Liver (tissue), 9 donors: ENCODE data around the gene ANKRD13A. TPM values are rescaled to one million over a fixed set of nuclear protein-coding genes. Genes with fewer than 3 reads are reported as not detected.

Experiments used
- DNase-seq: peaks from one replicate; pipeline ENCODE4 v3.0.0-alpha.2; 2017; ENCODE audit warnings: low spot score
- H3K27ac ChIP-seq, 2 donors: one replicate each; pipeline ENCODE4 v1.7.0; 2013; ENCODE audit warnings: inconsistent platforms in 2 of 2, low read length in 2 of 2, control low read depth in 1 of 2, low read depth in 1 of 2, mild to moderate bottlenecking in 1 of 2
- H3K27me3 ChIP-seq, 4 donors: one replicate each; pipeline versions ENCODE4 v1.6.1 to v1.7.0; 2013; ENCODE audit warnings: low read length in 3 of 4, inconsistent platforms in 1 of 4, mild to moderate bottlenecking in 1 of 4, moderate library complexity in 1 of 4; ENCODE audit not compliant: control insufficient read depth in 4 of 4, insufficient read depth in 4 of 4
- H3K36me3 ChIP-seq, 4 donors: one replicate each; pipeline versions ENCODE4 v1.6.1 to v1.7.0; 2013; ENCODE audit warnings: low read length in 3 of 4, mild to moderate bottlenecking in 3 of 4, low read depth in 1 of 4, moderate library complexity in 1 of 4; ENCODE audit not compliant: control insufficient read depth in 4 of 4, insufficient read depth in 3 of 4
- H3K4me1 ChIP-seq, 4 donors: one replicate each; pipeline versions ENCODE4 v1.6.1 to v1.7.0; 2013; ENCODE audit warnings: low read length in 3 of 4, mild to moderate bottlenecking in 3 of 4, moderate library complexity in 1 of 4; ENCODE audit not compliant: control insufficient read depth in 4 of 4, insufficient read depth in 4 of 4
- H3K4me3 ChIP-seq, 3 donors: one replicate each; pipeline versions ENCODE4 v1.6.1 to v1.7.0; 2013; ENCODE audit warnings: low read length in 3 of 3, control low read depth in 1 of 3, low read depth in 1 of 3, mild to moderate bottlenecking in 1 of 3
- H3K9ac ChIP-seq, 2 donors: one replicate each; pipeline ENCODE4 v1.7.0; 2013; ENCODE audit warnings: low read length in 2 of 2, mild to moderate bottlenecking in 2 of 2, moderate library complexity in 2 of 2, control low read depth in 1 of 2, low read depth in 1 of 2
- H3K9me3 ChIP-seq, 4 donors: one replicate each; pipeline versions ENCODE4 v1.6.1 to v1.7.0; 2013; ENCODE audit warnings: low read length in 3 of 4; ENCODE audit not compliant: control insufficient read depth in 4 of 4
- ATF3 ChIP-seq: IDR thresholded peaks from 2 replicates; pipeline ENCODE4 v1.6.1; 2016; ENCODE audit warnings: antibody characterized with exemption
- CTCF ChIP-seq: fragments of 150-350 bp; IDR thresholded peaks from 2 replicates; pipeline ENCODE4 v1.5.1; 2017; ENCODE audit warnings: improper control_type of control experiment, low read depth, low read length; ENCODE audit not compliant: missing input control
- EGR1 ChIP-seq, 2 donors: IDR thresholded peaks; 2 replicates each; pipeline ENCODE4 v1.6.1; 2016 to 2018; ENCODE audit warnings: antibody characterized with exemption in 2 of 2, low read depth in 2 of 2
- FOXA1 ChIP-seq: IDR thresholded peaks from 2 replicates; pipeline ENCODE4 v1.6.1; 2016; ENCODE audit warnings: antibody characterized with exemption
- FOXA2 ChIP-seq: IDR thresholded peaks from 2 replicates; pipeline ENCODE4 v1.6.1; 2016; ENCODE audit warnings: antibody characterized with exemption
- GABPA ChIP-seq, 2 donors: IDR thresholded peaks in 1 of 2; conservative IDR thresholded peaks in 1 of 2; 2 replicates each; pipeline ENCODE4 v1.6.1; 2016; ENCODE audit warnings: antibody characterized with exemption in 2 of 2, mild to moderate bottlenecking in 1 of 2, moderate library complexity in 1 of 2
- HNF4A ChIP-seq, 2 donors: conservative IDR thresholded peaks; 2 replicates each; pipeline ENCODE4 v1.6.1; 2016; ENCODE audit warnings: antibody characterized with exemption in 2 of 2, mild to moderate bottlenecking in 2 of 2
- HNF4G ChIP-seq: IDR thresholded peaks from 2 replicates; pipeline ENCODE4 v1.6.1; 2016; ENCODE audit warnings: antibody characterized with exemption
- JUND ChIP-seq, 2 donors: IDR thresholded peaks; 2 replicates each; pipeline ENCODE4 v1.6.1; 2016; ENCODE audit warnings: antibody characterized with exemption in 2 of 2
- MAX ChIP-seq: IDR thresholded peaks from 2 replicates; pipeline ENCODE4 v1.6.1; 2016; ENCODE audit warnings: antibody characterized with exemption
- NR2F2 ChIP-seq: IDR thresholded peaks from 2 replicates; pipeline ENCODE4 v1.6.1; 2016; ENCODE audit warnings: antibody characterized with exemption
- RAD21 ChIP-seq, 2 donors: IDR thresholded peaks; 2 replicates each; pipeline ENCODE4 v1.6.1; 2016; ENCODE audit warnings: antibody characterized with exemption in 2 of 2, mild to moderate bottlenecking in 2 of 2
- REST ChIP-seq: IDR thresholded peaks from 2 replicates; pipeline ENCODE4 v1.6.1; 2016; ENCODE audit warnings: antibody characterized with exemption, mild to moderate bottlenecking
- RXRA ChIP-seq, 2 donors: IDR thresholded peaks; 2 replicates each; pipeline ENCODE4 v1.6.1; 2017 to 2018; ENCODE audit warnings: antibody characterized with exemption in 2 of 2, mild to moderate bottlenecking in 1 of 2
- SP1 ChIP-seq: IDR thresholded peaks from 2 replicates; pipeline ENCODE4 v1.6.1; 2018; ENCODE audit warnings: antibody characterized with exemption, mild to moderate bottlenecking
- TAF1 ChIP-seq: conservative IDR thresholded peaks from 2 replicates; pipeline ENCODE4 v1.6.1; 2016; ENCODE audit warnings: antibody characterized with exemption, mild to moderate bottlenecking
- YY1 ChIP-seq: IDR thresholded peaks from 2 replicates; pipeline ENCODE4 v1.6.1; 2016; ENCODE audit warnings: antibody characterized with exemption, mild to moderate bottlenecking
- ZBTB33 ChIP-seq: IDR thresholded peaks from 2 replicates; pipeline ENCODE4 v1.6.1; 2016; ENCODE audit warnings: antibody characterized with exemption
- WGBS: extraction: QIAGEN DNeasy Blood & Tissue Kit; methylation state at CpG from one replicate; pipeline ENCODE4 v1.1.7; 2013; 5-methylcytosine and 5-hydroxymethylcytosine counted together
- polyA plus RNA-seq, 2 donors: library from polyadenylated mRNA; stranded (reverse) in 1 of 2; unstranded in 1 of 2; fragments of 200-250 nt in 1 of 2; fragments of >200 nt in 1 of 2; fragmentation: Nextera tagmentation in 1 of 2; extraction: Ambion mirVana in 1 of 2; gene quantifications; one replicate each; pipeline versions ENCODE4 v1.2.1 to v1.2.3, GENCODE V29; 2013 to 2015
- total RNA-seq, 2 donors: library from RNA; depleted of rRNA; stranded (reverse); fragments of >200 nt; gene quantifications; one replicate each; pipeline ENCODE4 v1.2.3, GENCODE V29; 2014
- donor health status: healthy.
- donor health status: healthy.
- donor health status: healthy.
- donor health status: healthy.
- donor health status: healthy.

The ANKRD13A gene
- total and polyA plus RNA-seq, 4 donors: 7.0 to 40.5 (median 18.8) TPM

- H3K27ac ChIP-seq: no peak overlapping the region
- whole genome bisulfite sequencing: 90% methylated on average over 4 of the region's 4 CpGs
- no peak for TF ChIP-seq ATF3
- no peak for TF ChIP-seq RAD21 (IDR thresholded peaks at IDR 0.05)
- TF ChIP-seq ZBTB33: no peak
- no peak for TF ChIP-seq JUND (IDR thresholded peaks at IDR 0.05)
- TF ChIP-seq MAX: no peak
- no peak for TF ChIP-seq NR2F2
- no peak for TF ChIP-seq FOXA1
- no peak for TF ChIP-seq GABPA (IDR thresholded peaks at IDR 0.05 in 1 of 2, conservative IDR thresholded peaks at IDR 0.05 in 1 of 2)
- TF ChIP-seq RXRA (IDR thresholded peaks at IDR 0.05): no peak
- TF ChIP-seq REST: no peak
- TF ChIP-seq YY1: no peak
- TF ChIP-seq HNF4G: no peak
- no peak for TF ChIP-seq TAF1
- TF ChIP-seq CTCF: no peak
- TF ChIP-seq HNF4A (conservative IDR thresholded peaks at IDR 0.05): no peak
- no peak for TF ChIP-seq SP1
- TF ChIP-seq FOXA2: no peak
- TF ChIP-seq EGR1 (IDR thresholded peaks at IDR 0.05; ENCODE audit: low read depth in 2 of 2): no peak
Observed at GRCh38 chr12:109997393-109997792, 1.8 kb upstream of the ANKRD13A start.

More at GRCh38 chr12:109997393-109997792, 1.8 kb upstream of the ANKRD13A start:
- no peak overlapping the region for H3K9ac ChIP-seq
- DNase-seq: no peak
- peaks cover 0 to 37% (median 23%) of the 10 kb centered on the region in 4 donors for H3K4me1 ChIP-seq
- H3K4me3 ChIP-seq: no peak overlapping the region
- H3K36me3 ChIP-seq: no peaks in the 10 kb centered on the region
- no peaks in the 10 kb centered on the region for H3K9me3 ChIP-seq
- H3K27me3 ChIP-seq: no peaks in the 10 kb centered on the region
